Neural progenitor cell (in vitro differentiated cells): ENCODE data around the gene ARHGEF40. TPM values are rescaled to one million over a fixed set of nuclear protein-coding genes. Genes with fewer than 3 reads are reported as not detected.
A peak's percentile ranks its signal among the peaks of the same experiment; 100 is the strongest.

Source experiments
- DNase-seq: peaks from one replicate; pipeline ENCODE4 v3.0.0-alpha.2; 2016; ENCODE audit warnings: low spot score
- H2AFZ ChIP-seq: fragments of 200-600 bp; sonication (generic); replicated peaks from 2 replicates; pipeline ENCODE4 v1.6.1; 2016; ENCODE audit warnings: antibody characterized with exemption
- H3F3A ChIP-seq: fragments of 200-600 bp; sonication (generic); 2 replicates; pipeline ENCODE4 v1.6.1; 2016; ENCODE audit warnings: antibody characterized with exemption, low read depth
- H3K27ac ChIP-seq: fragments of 200-600 bp; sonication (generic); 2 replicates; pipeline ENCODE4 v1.5.1; 2016; ENCODE audit warnings: mild to moderate bottlenecking
- H3K27me3 ChIP-seq: fragments of 200-600 bp; sonication (generic); 2 replicates; pipeline ENCODE4 v1.6.1; 2016; ENCODE audit warnings: mild to moderate bottlenecking, moderate library complexity
- H3K36me3 ChIP-seq: fragments of 200-600 bp; sonication (generic); 2 replicates; pipeline ENCODE4 v1.5.1; 2016
- H3K4me1 ChIP-seq: fragments of 200-600 bp; sonication (generic); 2 replicates; pipeline ENCODE4 v1.6.1; 2016; ENCODE audit warnings: mixed run types
- H3K4me2 ChIP-seq: fragments of 200-600 bp; sonication (generic); 2 replicates; pipeline ENCODE4 v1.6.1; 2016
- H3K4me3 ChIP-seq: fragments of 200-600 bp; sonication (generic); 2 replicates; pipeline ENCODE4 v1.5.1; 2016
- H3K79me2 ChIP-seq: fragments of 200-600 bp; sonication (generic); 2 replicates; pipeline ENCODE4 v1.6.1; 2016; ENCODE audit warnings: low read depth
- H3K9ac ChIP-seq: fragments of 200-600 bp; sonication (generic); 2 replicates; pipeline ENCODE4 v1.6.1; 2016
- H3K9me3 ChIP-seq: fragments of 200-600 bp; sonication (generic); 2 replicates; pipeline ENCODE4 v1.5.1; 2016; ENCODE audit warnings: low read depth
- H4K20me1 ChIP-seq: fragments of 200-600 bp; sonication (generic); 2 replicates; pipeline ENCODE4 v1.6.1; 2016; ENCODE audit warnings: low read depth
- H3K27ac Mint-ChIP-seq: 3 replicates; pipeline ENCODE4 v1.8.0; 2021; ENCODE audit warnings: mixed read lengths
- H3K27me3 Mint-ChIP-seq: 2 replicates; pipeline ENCODE4 v1.8.0; 2022; ENCODE audit warnings: low read depth, mild to moderate bottlenecking, inconsistent platforms, moderate library complexity, mixed read lengths; ENCODE audit not compliant: insufficient read depth
- H3K36me3 Mint-ChIP-seq: 3 replicates; pipeline ENCODE4 v1.8.0; 2021; ENCODE audit warnings: mixed read lengths
- H3K4me1 Mint-ChIP-seq: 3 replicates; pipeline ENCODE4 v1.8.0; 2021; ENCODE audit warnings: mixed read lengths
- H3K4me3 Mint-ChIP-seq: 3 replicates; pipeline ENCODE4 v1.8.0; 2021; ENCODE audit warnings: mild to moderate bottlenecking, moderate library complexity, mixed read lengths
- H3K9me3 Mint-ChIP-seq: 3 replicates; pipeline ENCODE4 v1.8.0; 2020; ENCODE audit warnings: mixed read lengths
- EZH2 ChIP-seq: fragments of 200-600 bp; sonication (generic); IDR thresholded peaks from 2 replicates; pipeline ENCODE4 v1.6.1; 2017; ENCODE audit warnings: antibody characterized with exemption, mild to moderate bottlenecking, moderate library complexity
- EZH2phosphoT487 ChIP-seq: fragments of 200-600 bp; sonication (generic); IDR thresholded peaks from 2 replicates; pipeline ENCODE4 v1.6.1; 2017; ENCODE audit warnings: antibody characterized with exemption
- total RNA-seq: library from RNA; depleted of rRNA; stranded (reverse); fragments of >200 nt; gene quantifications from 2 replicates; pipeline ENCODE4 v1.2.3, GENCODE V29; 2015; ENCODE audit warnings: low replicate concordance
- TF ChIP-seq, protein P1 (sequence below): fragments of 200-600 bp; sonication (generic); IDR thresholded peaks from 2 replicates; pipeline ENCODE4 v1.5.1; 2017; ENCODE audit warnings: antibody characterized with exemption, mild to moderate bottlenecking

The ARHGEF40 gene
- total RNA-seq, 1 donor from 2014 or later, result 15.0 TPM

DNA sequence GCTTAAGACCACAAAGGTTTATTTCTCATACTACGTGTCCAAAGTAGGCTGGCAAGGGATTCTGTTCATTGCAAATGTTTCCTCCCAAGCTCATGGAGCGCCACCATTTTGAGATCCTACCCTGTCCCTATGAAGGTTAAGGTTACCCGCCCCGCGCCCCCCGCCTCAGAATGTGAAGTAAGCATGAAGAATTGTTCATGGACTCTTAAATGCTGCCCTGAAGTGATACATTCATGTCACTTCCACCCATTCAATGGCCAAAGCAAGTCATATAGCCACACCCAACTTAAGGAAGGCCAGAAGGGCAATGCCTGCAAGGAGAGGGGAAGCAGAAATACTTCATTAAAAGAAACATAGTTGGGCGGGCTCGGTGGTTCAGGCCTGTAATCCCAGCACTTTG, 35.0 kb downstream of the ARHGEF40 start:
- DNase-seq, result no peak
- Mint-ChIP-seq H3K4me3 (peak overlapping the region; percentile 86), H3K9me3 (no peaks in the 10 kb centered on the region), H3K4me1 (peaks cover 64% of the 10 kb centered on the region), H3K27me3 (peaks cover 5% of the 10 kb centered on the region), H3K27ac (no peak overlapping the region), H3K36me3 (no peaks in the 10 kb centered on the region)
- no peaks in the 10 kb centered on the region for H3K36me3 ChIP-seq
- no peaks in the 10 kb centered on the region for H3K27me3 ChIP-seq
- H3F3A ChIP-seq, result peaks cover 34% of the 10 kb centered on the region
- TF ChIP-seq, protein P1, sequence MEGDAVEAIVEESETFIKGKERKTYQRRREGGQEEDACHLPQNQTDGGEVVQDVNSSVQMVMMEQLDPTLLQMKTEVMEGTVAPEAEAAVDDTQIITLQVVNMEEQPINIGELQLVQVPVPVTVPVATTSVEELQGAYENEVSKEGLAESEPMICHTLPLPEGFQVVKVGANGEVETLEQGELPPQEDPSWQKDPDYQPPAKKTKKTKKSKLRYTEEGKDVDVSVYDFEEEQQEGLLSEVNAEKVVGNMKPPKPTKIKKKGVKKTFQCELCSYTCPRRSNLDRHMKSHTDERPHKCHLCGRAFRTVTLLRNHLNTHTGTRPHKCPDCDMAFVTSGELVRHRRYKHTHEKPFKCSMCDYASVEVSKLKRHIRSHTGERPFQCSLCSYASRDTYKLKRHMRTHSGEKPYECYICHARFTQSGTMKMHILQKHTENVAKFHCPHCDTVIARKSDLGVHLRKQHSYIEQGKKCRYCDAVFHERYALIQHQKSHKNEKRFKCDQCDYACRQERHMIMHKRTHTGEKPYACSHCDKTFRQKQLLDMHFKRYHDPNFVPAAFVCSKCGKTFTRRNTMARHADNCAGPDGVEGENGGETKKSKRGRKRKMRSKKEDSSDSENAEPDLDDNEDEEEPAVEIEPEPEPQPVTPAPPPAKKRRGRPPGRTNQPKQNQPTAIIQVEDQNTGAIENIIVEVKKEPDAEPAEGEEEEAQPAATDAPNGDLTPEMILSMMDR, result no peak
- no peak for TF ChIP-seq EZH2
- no peak for TF ChIP-seq EZH2phosphoT487
- no peak overlapping the region for H3K27ac ChIP-seq
- H2AFZ ChIP-seq, result no peak overlapping the region
- H3K79me2 ChIP-seq, result peaks cover 26% of the 10 kb centered on the region
- peak overlapping the region; percentile 61 for H3K4me3 ChIP-seq
- H3K9me3 ChIP-seq, result no peaks in the 10 kb centered on the region
- peaks cover 28% of the 10 kb centered on the region for H3K4me1 ChIP-seq
- H3K9ac ChIP-seq, result no peak overlapping the region
- no peaks in the 10 kb centered on the region for H4K20me1 ChIP-seq
- peak overlapping the region; percentile 89 for H3K4me2 ChIP-seq

DNA sequence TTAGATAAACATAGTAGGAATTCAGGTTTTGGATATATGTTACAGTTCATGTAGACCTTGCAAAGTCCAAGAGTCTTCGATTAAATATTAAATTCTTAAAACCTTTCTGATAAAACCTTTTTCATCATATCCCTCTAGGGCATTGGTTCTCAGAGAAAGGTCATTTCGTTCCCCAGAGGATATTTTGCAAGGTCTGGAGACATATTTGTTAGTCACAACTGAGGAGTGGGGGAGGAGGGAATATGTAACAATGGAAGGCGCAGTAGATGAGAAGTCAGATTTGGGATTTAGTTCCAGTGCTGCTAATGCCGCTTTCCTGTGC, 36.0 kb downstream of the ARHGEF40 start:
- Histone ChIP-seq H3K4me2 (peak overlapping the region; percentile 3), H3K27me3 (no peaks in the 10 kb centered on the region), H3K4me3 (no peak overlapping the region), H3K9me3 (no peaks in the 10 kb centered on the region), H3K79me2 (peaks cover 16% of the 10 kb centered on the region), H3K36me3 (no peaks in the 10 kb centered on the region), H2AFZ (peak overlapping the region; percentile 77), H3K4me1 (peaks cover 28% of the 10 kb centered on the region), H3K27ac (no peak overlapping the region), H3K9ac (no peak overlapping the region), H3F3A (peaks cover 34% of the 10 kb centered on the region), H4K20me1 (no peaks in the 10 kb centered on the region)
- H3K27ac Mint-ChIP-seq, result peak overlapping the region; percentile 87
- peaks cover 5% of the 10 kb centered on the region for H3K27me3 Mint-ChIP-seq
- H3K9me3 Mint-ChIP-seq, result no peaks in the 10 kb centered on the region
- no peak for DNase-seq
- no peak for TF ChIP-seq EZH2phosphoT487
- TF ChIP-seq, protein P1, result no peak
- peaks cover 59% of the 10 kb centered on the region for H3K4me1 Mint-ChIP-seq
- peak overlapping the region; percentile 72 for H3K4me3 Mint-ChIP-seq
- H3K36me3 Mint-ChIP-seq, result no peaks in the 10 kb centered on the region

DNA sequence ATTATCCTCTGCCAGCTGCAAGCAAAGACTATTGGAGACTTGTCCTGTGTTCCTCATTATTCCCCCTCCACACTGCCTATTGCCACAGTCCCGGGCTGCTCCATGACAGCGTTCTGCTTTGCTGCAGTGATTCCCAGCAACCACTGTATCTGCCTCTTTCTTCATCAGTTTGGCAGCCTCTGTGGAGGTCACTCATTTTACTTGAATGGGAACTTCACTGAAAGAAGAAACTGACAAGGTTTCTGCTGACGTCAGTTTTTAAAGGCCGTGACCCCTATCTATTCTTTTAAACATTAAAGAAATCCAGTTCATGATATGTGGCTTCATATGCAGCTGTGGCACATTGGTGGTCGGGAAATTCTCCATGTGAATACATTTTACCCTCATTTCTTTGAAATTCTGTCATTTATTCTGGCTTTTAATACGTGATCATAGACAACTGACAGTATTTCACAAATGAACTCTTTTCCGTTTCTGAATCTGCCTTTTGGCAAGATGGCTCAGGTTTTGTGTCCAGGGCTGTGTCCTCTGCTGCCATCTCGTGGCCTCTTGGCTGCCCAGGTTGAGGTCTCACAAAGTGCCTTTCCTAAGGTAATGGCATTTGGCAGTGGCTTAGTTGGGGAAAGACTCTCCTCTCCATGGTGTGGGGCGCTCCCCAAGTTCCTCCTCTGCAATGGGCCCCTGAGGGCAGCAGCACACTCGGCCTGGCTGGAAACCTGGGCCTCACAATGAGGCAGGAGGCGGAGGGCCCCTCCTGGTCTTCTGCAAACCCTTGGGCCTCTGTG, 36.6 kb downstream of the ARHGEF40 start:
- no peaks in the 10 kb centered on the region for H3K36me3 Mint-ChIP-seq
- no peak overlapping the region for H3K9ac ChIP-seq
- peak overlapping the region; percentile 72 for H3K4me3 Mint-ChIP-seq
- H3F3A ChIP-seq, result peaks cover 34% of the 10 kb centered on the region
- H3K4me3 ChIP-seq, result no peak overlapping the region
- H3K9me3 Mint-ChIP-seq, result no peaks in the 10 kb centered on the region
- peaks cover 53% of the 10 kb centered on the region for H3K4me1 Mint-ChIP-seq
- no peaks in the 10 kb centered on the region for H3K36me3 ChIP-seq
- H3K9me3 ChIP-seq, result no peaks in the 10 kb centered on the region
- H3K4me2 ChIP-seq, result peak overlapping the region; percentile 53
- H2AFZ ChIP-seq, result peak overlapping the region; percentile 77
- H4K20me1 ChIP-seq, result no peaks in the 10 kb centered on the region
- TF ChIP-seq EZH2phosphoT487 (no peak), EZH2 (no peak)
- TF ChIP-seq, protein P1, result peak; percentile 92
- H3K27me3 Mint-ChIP-seq, result peaks cover 5% of the 10 kb centered on the region
- peaks cover 10% of the 10 kb centered on the region for H3K79me2 ChIP-seq
- DNase-seq, result peak; percentile 82
- H3K27ac Mint-ChIP-seq, result peak overlapping the region; percentile 87
- peaks cover 28% of the 10 kb centered on the region for H3K4me1 ChIP-seq
- H3K27me3 ChIP-seq, result no peaks in the 10 kb centered on the region
- H3K27ac ChIP-seq, result no peak overlapping the region
